HepG2 (cell line): ENCODE results near the gene PPM1M. TPM values are rescaled to one million over a fixed set of nuclear protein-coding genes. Genes with fewer than 3 reads are reported as not detected.
A peak's percentile ranks its signal among the peaks of the same experiment; 100 is the strongest.

Experiments
- ELF3 ChIP-seq: IDR thresholded peaks from 2 replicates; pipeline ENCODE4 v1.6.1; 2016; ENCODE audit warnings: missing genetic modification reagents, missing compliant biosample characterization
- ETV5 ChIP-seq: IDR thresholded peaks from 2 replicates; pipeline ENCODE4 v1.6.1; 2018; ENCODE audit warnings: missing biosample characterization, missing genetic modification reagents, inconsistent platforms, borderline replicate concordance
- MLXIP ChIP-seq: sonication (generic); formaldehyde crosslinking; IDR thresholded peaks from 2 replicates; pipeline ENCODE4 v1.9.0; 2021; ENCODE audit warnings: missing genetic modification reagents, borderline replicate concordance
- MTF2 ChIP-seq: sonication (generic); formaldehyde crosslinking; IDR thresholded peaks from 2 replicates; pipeline ENCODE4 v1.5.0; 2020; ENCODE audit warnings: missing genetic modification reagents, borderline replicate concordance
- NCOR1 ChIP-seq: fragments of 200-600 bp; sonication (generic); IDR thresholded peaks from 2 replicates; pipeline ENCODE4 v1.7.0; 2017; ENCODE audit warnings: antibody characterized with exemption, low read length, borderline replicate concordance
- NR2F6 ChIP-seq, 2 experiments: IDR thresholded peaks; 2 replicates each; pipeline ENCODE4 v1.6.1; 2016; ENCODE audit warnings: antibody characterized with exemption in 1 of 2, mild to moderate bottlenecking in 1 of 2
- PRPF4 ChIP-seq: fragments of 200-400 bp; formaldehyde crosslinking; IDR thresholded peaks from 2 replicates; pipeline ENCODE4 v1.6.1; 2016; ENCODE audit warnings: low read length, low read depth; ENCODE audit not compliant: poor library complexity, severe bottlenecking
- RERE ChIP-seq: IDR thresholded peaks from 2 replicates; pipeline ENCODE4 v1.6.1; 2016; ENCODE audit warnings: low read depth, missing genetic modification reagents, missing compliant biosample characterization
- SKIL ChIP-seq: sonication (generic); formaldehyde crosslinking; IDR thresholded peaks from 2 replicates; pipeline ENCODE4 v1.8.0; 2022; ENCODE audit warnings: missing genetic modification reagents, mild to moderate bottlenecking, moderate library complexity, borderline replicate concordance
- SMAD3 ChIP-seq: sonication (generic); formaldehyde crosslinking; IDR thresholded peaks from 2 replicates; pipeline ENCODE4 v1.4.0; 2020; ENCODE audit warnings: missing genetic modification reagents
- SMC3 ChIP-seq: IDR thresholded peaks from 2 replicates; pipeline ENCODE4 v1.6.1; 2011; ENCODE audit warnings: low read length, improper control_type of control experiment
- ZFX ChIP-seq: sonication (generic); formaldehyde crosslinking; IDR thresholded peaks from 2 replicates; pipeline ENCODE4 v1.4.0; 2020; ENCODE audit warnings: mild to moderate bottlenecking, low read depth, missing genetic modification reagents, moderate library complexity
- ZFY ChIP-seq: sonication (generic); formaldehyde crosslinking; IDR thresholded peaks from 2 replicates; pipeline ENCODE4 v1.4.0; 2020; ENCODE audit warnings: missing genetic modification reagents
- ZNF543 ChIP-seq: sonication (generic); formaldehyde crosslinking; IDR thresholded peaks from 2 replicates; pipeline ENCODE4 v1.4.0; 2020; ENCODE audit warnings: mild to moderate bottlenecking, missing genetic modification reagents
- ZNF670 ChIP-seq: sonication (generic); formaldehyde crosslinking; IDR thresholded peaks from 2 replicates; pipeline ENCODE4 v1.8.0; 2022; ENCODE audit warnings: mild to moderate bottlenecking, missing genetic modification reagents, borderline replicate concordance
- ZNF740 ChIP-seq: sonication (generic); formaldehyde crosslinking; IDR thresholded peaks from 2 replicates; pipeline ENCODE4 v1.4.0; 2020; ENCODE audit warnings: missing genetic modification reagents
- ZNF879 ChIP-seq: sonication (generic); formaldehyde crosslinking; IDR thresholded peaks from 2 replicates; pipeline ENCODE4 v1.8.1; 2023; ENCODE audit warnings: missing genetic modification reagents
- polyA plus RNA-seq, 8 experiments: library from polyadenylated mRNA; depleted of rRNA in 3 of 8; stranded (reverse) in 7 of 8; unstranded in 1 of 8; fragments of >200 nt; fragmentation: Illumina TruSeq in 4 of 8; extraction: Trizol in 4 of 8; gene quantifications; 2 replicates each; pipeline versions ENCODE4 v1.2.1 to v1.2.3, GENCODE V29; 2011 to 2016; ENCODE audit warnings: low read depth in 4 of 8, missing spikeins in 1 of 8, mixed read lengths in 1 of 8; ENCODE audit not compliant: insufficient read depth in 1 of 8
- total RNA-seq, 5 experiments: library from RNA; depleted of rRNA; stranded (reverse); fragments of >200 nt; fragmentation: Illumina TruSeq; extraction: Trizol; gene quantifications; 2 replicates each; pipeline ENCODE4 v1.2.3, GENCODE V29; 2016; ENCODE audit warnings: low read depth in 1 of 5

PPM1M gene
- total and polyA plus RNA-seq, 2 of the 13 experiments (the other 11 are each of a cell fraction or from before 2014, with no cell fraction given), result 2.5 to 5.9 TPM

GRCh38 chr3:52277972-52278509 lies 32.5 kb downstream of the PPM1M start (continued):
- TF ChIP-seq ELF3 (peak; percentile 4; the same call in 1 of the 2 replicates), PRPF4 (no peak), ZFX (CRISPR knock-in tag) (peak; percentile 86), NCOR1 (peak; percentile 12; the same call in 1 of the 2 replicates), SMAD3 (CRISPR knock-in tag) (0 out of 2 replicates have a peak, but pooled peaks have one; percentile 33), NR2F6 (IDR thresholded peaks at IDR 0.05) (no peak), NR2F6 (CRISPR knock-in tag; IDR thresholded peaks at IDR 0.05) (0 out of 2 replicates have a peak, but pooled peaks have one; percentile 5), SKIL (CRISPR knock-in tag) (no peak), ZNF670 (CRISPR knock-in tag) (0 out of 2 replicates have a peak, but pooled peaks have one; percentile 61), ETV5 (CRISPR knock-in tag) (no peak), RERE (CRISPR knock-in tag) (no peak), ZNF740 (no peak), MTF2 (CRISPR knock-in tag) (0 out of 2 replicates have a peak, but pooled peaks have one; percentile 28), SMC3 (no peak), MLXIP (0 out of 2 replicates have a peak, but pooled peaks have one; percentile 53), ZFY (CRISPR knock-in tag) (peak; percentile 62), ZNF879 (CRISPR knock-in tag) (0 out of 2 replicates have a peak, but pooled peaks have one; percentile 9), ZNF543 (CRISPR knock-in tag) (0 out of 2 replicates have a peak, but pooled peaks have one; percentile 1)
